Activated naive CD4-positive, alpha-beta T cell treated with Interleukin-2 at 50 U/mL for 16 hours (primary cell): ENCODE results near the gene THRB.
"Not testable (repeated sequence)": the region's sequence is repeated elsewhere in the genome, so short reads cannot be mapped to it uniquely, and the experiment has no call there.

Experiments used
- DNase-seq: peaks from one replicate; pipeline ENCODE4 v3.0.0-alpha.2; 2020

THRB gene

DNA sequence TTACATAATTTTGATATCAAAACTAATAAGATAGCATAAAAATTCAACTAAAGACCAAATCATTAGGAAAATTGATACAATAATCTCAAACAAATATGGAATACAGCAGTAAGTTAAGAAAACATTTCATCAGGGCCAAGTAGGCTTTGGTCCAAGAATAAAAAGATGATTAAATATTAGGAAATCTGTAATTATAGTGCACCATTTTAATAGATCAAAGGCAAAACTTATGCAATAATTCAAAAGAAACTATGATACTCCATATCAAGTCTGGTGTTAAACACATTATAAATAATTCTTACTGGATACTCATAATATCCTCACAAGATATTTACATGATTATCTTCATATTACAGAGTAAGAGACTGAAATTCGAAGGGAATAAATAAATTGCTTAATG is 51.2 kb downstream of the THRB start:
- no peak for DNase-seq

DNA sequence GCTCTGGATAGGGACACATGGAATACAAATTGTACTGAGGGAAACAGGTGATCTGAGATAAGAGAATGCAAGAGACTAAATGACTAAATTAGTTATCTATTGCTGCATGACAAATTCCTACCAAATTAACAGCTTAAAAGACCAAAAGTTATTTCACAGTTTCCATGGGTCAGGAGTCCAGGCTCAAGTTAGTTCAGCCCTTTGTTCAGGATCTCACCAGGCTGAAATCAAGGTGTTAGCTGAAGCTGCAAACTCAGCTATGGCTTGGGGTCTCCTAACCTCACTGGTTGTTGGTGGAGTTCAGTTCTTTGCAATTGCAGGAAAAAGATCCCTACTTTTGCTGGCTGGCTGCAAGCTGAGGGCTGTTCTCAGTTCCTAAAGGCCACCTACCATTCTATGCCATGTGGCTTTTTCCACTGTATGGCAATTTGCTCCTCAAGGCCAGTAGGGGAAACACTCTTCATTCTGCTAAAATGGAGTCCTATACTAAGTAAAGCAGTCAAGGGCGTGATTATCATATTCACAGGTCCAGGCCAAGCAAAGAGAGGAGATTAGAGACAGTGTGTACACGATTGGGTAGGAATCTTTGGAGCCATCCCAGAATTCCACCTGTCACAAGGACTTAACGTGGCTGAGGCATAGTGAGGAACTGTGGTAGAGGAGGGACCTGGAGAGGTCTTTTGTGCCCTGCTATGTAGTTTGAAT is 53.7 kb downstream of the THRB start:
- no peak for DNase-seq

DNA sequence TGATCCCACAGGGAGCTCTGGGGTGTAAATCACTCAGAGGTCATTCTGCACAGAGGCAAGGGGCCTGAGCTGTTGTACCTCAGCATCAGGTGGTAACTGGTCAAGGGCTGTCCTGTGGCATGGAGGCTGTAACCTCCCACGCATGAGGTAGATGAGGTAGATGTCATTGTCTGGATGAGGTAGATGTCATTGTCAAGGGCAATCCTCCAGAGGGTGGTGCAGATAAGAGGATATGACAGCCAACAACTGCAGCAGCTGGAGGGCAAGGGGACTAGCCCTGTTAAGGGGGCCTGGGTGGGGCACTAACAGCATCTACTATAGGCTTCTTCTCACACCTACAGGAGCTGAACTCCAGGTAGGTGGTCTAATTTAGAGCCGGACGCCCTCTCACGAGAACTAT is 55.6 kb downstream of the THRB start:
- no peak for DNase-seq

DNA sequence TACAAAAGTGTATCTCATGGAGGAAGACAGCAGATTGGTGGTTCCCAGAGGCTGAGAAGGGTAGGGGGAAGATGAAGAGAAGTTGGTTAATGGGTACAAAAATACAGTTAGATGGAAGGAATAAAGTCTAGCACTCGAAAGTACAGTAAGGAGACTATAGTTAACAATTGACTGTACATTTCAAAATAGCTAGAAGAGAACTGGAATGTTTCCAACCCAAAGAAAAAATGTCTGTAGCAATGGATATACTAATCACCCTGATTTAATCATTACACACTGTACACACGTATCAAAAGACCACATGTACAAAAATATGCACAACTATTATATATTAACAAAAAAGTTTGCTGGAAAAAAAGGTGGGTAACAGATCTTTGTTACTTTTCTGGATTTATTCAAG is 57.3 kb downstream of the THRB start:
- DNase-seq, result no peak

DNA sequence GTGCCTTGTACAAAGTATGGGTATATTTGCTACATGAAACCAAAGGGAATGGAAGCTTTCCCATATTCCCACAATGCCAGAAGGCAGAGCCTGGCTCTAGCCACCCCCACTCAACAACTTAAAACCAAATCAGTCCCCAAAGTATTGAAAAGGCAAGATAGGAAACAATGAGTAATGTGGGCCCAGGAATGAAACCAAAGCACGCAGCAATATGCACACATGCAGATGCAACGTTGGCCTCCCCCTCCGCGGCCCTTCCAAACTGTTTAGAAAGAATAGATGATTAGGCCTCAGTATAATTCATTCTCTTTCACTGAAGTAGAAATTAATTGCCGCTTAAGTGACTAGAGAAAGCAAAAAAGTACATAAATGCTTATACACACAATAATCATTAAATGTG is 59.1 kb downstream of the THRB start:
- DNase-seq, result no peak

DNA sequence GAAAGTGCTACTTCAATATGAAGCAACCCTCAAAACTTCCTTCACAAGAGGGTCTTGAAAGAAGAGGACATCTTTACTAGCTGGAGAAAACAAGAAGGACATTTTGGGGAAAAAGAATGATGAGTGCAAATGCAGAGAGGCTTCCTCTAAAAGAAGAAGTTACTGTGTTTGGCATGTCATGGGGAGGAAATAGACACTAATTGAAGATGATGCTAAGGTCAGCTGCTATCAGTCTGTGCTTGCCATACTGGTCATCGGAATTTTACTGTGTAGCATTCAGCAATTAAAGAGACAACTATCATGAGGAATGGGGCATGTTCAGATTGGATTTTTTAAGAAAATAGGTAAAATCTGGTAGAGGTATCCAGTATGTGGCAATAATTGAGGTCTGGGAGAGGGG is 60.0 kb downstream of the THRB start:
- no peak for DNase-seq

DNA sequence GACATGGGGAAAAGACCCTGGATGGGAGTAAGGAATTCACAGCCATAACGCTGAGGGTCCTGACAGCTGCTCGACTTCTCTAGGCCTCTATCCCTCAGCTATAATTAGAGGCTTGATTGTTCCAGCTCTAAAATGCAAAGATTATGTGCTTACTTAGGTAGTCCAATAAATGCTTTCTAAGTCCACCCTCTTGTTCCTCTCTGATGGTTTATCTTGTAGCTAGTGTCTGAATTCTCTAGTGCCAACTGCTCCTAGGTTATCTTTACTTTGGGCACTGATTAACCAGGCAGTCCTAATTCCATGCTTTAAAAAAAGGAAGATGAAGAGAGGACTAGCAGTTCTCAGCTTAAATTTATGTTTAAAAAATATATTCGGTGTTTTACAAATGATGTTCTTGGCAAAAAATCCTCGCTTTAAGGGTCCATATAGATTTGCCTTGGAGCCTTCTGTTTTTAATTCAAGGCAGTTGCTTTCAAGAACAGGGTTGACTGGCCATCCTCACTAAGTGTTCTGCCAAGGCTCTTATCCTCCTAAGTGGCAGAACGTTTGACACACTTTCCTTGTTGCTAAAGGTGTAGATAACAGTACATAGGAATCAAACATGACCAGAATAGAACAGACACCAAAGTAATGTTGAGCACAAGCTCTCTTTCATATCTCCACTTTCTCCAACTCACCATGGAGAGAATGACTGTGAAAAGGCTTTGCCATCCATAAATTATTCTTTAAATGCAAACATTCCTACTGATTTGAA is 60.6 kb downstream of the THRB start:
- no peak for DNase-seq

DNA sequence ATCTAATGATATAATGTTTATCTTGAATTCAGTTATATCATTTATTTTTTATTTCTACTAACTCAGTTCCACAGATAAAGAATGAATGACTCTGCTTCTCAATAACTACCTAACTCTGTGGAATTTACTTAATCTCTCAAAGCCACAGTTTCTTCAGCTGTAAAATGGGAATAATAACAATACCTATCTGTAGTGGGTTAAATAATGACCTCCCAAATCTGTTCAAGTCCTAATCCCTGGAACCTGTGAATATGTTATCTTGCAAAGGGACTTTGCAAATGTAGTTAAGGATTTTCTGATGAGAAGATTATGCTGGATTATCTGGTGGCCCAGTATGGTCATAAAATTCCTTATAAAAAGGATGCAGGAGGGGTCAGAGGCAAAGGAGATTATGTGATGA is 61.7 kb downstream of the THRB start:
- no peak for DNase-seq

DNA sequence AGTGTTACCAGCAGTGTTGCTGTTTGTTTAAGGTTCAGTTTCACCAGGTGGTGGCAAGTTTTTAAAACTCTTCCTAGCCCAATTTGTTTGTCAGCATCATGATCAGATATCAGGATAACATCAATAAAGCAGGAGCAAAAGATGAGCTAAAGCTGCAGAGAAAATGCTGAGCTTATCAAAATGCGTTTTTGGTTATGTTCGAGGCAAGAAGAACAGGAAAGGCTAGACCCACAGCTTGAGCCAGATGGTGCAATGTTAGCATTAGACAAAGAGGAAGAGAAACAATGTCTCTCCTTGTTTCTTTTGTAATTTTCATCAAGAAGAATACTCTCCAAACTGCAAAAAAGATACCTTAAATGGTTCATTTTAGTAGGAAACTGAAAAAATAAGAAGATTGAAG is 66.2 kb downstream of the THRB start:
- no peak for DNase-seq

DNA sequence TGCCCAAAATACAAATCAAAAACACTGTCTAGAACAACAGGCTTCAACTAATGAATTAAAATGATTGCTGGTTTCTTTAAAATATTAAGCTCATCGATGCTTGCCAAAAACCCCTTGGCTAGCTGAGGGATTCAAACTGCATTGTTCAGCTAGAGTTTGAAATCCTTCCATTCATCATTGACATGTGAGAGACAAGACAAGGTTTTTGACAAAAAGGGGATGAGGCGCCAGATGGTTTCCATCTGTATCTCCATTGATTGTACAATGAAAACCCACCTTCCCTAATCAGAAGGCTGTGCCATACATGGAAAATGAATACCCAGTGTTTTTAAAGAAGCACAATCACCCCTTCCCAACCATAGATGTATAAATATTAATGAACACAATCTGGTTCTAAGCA is 67.8 kb downstream of the THRB start:
- no peak for DNase-seq

DNA sequence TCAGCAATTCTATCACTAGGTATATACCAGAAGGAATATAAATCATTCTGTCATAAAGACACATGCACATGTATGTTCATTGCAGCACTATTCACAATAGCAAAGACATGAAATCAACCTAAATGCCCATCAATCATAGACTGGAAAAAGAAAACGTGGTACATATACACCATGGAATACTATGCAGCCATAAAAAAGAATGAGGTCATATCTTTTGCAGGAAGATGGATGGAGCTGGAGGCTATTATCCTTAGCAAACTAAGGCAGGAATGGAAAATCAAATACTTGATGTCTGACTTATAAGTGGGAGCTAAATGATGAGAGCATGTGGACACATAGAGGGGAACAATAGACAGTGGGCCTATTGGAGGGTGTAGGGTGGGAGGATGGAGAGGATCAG is 73.8 kb downstream of the THRB start:
- DNase-seq, result not testable (repeated sequence)

DNA sequence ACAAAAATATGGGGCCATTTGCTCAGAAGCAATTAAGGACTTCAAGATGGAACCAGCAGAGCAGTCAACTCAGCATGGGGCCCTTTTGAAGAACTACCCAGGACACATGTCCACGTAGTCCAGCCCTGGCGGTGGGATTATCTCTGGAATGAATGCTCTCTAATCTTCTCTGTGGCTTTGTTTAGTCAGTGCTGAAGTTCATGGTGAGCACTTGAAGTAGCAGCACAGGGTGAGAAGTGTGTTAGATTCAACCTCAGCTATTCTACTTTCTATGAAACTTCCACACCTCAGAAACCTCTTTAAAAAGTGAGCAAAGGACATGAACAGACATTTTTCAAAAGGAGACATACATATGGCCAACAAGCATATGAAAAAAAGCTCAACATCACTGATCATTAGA is 74.4 kb downstream of the THRB start:
- DNase-seq, result no peak

DNA sequence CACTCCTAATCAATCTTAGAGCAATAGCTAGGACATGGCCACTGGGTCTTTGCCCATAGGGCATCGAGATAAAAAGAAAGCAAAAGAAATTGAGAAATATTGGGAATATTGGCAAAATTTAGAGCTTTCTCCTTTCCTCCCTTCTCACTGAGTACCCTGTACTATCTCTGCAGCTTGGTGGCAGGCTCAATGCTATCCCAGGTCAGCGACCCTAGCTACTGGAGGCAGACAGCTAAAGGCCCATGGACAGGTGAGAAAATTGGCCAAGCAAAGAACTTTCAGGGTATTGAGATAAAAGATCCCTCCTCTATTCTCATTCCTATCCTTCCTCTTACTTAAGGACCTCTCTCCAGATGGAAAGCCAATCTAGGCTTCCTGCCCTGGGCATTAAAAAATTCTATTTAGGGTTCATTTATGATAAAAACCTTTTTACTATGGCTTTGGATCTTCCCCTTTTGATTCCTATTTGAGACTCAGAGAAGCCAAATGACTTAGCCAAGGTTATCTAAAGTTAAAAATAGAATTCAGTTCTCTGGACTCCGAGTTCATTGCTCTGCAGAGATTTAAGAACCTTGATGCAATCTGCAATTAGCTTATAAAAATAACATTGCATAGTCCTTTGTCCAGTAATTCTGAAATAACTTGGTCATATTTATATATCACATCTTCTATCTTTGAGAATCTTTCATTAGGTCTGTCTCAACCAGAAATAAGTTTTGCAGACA is 75.4 kb downstream of the THRB start:
- DNase-seq, result no peak

DNA sequence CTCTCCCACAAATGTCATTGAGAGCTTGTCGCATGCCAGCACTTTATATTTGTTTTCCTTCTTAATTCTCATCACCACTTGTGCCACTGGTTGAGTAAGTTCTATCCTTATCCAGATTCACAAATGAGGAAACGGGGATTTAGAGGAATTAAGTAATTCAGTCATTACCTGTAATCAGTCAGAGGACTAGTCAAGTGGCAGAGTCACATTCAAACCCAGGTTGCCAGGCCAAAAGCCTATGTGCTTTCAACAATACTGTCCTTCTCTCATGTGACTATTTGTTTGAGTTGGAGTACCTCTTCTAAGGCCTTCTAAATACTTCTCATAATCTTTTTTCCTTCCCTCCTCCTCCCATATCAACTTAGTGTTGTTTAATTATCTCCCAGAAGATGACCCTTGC is 76.9 kb downstream of the THRB start:
- no peak for DNase-seq

DNA sequence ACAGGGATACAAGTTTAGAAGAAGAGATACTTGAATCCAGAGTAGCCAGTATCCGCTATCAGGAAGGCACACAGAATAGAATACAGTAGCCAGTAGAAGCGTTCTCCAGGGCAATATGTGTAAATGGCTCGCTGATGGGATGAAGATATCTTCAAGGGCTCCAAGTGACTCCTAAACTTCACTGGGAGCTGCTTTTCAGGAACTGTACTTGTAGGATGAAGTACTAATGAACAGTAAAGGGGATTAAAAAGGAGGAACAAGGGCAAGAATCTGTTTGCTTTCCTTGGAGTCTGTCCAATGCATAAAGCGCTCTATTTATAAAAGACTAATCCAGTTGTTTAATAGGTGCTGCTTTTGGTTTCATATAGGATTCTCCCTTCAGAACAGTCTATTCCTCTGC is 78.4 kb downstream of the THRB start:
- no peak for DNase-seq

DNA sequence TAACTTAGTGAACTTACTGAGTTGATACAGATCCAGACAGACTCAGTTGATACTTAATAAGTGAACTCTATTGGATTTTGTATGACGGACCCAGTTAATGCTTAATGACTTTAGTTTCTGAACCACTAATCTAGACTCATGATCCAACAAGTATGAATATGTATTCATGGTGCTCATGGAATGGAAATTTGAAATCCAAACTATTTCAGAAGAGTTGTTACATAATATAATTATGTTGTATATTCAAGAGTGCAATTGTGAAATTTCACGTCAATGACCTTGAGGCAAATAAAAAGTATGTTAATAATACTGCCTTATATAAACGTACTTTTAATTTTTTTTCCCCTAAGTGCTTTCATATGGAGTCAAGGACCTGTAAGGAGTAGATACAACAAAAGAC is 78.8 kb downstream of the THRB start:
- no peak for DNase-seq

DNA sequence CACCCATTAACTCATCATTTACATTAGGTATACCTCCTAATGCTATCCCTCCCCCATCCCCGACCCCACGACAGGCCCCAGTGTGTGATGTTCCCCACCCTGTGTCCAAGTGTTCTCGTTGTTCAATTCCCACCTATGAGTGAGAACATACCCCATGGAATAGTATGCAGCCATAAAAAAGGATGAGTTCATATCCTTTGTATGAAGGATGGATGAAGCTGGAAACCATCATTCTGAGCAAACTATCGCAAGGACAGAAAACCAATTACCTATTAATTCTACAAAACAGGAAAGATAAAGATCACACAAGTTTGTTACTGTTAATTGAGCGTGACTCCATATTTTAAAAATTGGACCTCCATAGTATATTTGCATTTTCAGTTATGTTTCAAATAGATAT is 81.0 kb downstream of the THRB start:
- not testable (repeated sequence) for DNase-seq

DNA sequence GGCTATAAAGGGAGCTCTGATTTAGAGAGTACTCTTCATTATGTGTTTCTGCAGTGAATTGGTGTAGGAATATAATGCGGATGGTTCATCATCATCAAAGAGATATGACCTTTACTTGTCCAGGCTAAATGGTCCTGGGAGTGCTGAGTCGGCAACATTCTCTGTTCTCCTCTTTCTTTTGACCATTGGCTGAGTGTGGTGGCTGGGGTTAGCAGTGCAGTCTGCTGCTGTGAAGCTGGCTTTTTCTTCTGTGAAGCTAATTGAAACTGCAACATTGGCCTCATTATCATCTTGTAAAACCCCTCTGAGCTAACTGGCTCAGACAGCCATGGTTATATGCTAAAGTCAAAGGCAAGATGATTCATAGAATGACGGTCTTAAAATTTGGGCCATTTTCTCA is 83.8 kb downstream of the THRB start:
- no peak for DNase-seq

DNA sequence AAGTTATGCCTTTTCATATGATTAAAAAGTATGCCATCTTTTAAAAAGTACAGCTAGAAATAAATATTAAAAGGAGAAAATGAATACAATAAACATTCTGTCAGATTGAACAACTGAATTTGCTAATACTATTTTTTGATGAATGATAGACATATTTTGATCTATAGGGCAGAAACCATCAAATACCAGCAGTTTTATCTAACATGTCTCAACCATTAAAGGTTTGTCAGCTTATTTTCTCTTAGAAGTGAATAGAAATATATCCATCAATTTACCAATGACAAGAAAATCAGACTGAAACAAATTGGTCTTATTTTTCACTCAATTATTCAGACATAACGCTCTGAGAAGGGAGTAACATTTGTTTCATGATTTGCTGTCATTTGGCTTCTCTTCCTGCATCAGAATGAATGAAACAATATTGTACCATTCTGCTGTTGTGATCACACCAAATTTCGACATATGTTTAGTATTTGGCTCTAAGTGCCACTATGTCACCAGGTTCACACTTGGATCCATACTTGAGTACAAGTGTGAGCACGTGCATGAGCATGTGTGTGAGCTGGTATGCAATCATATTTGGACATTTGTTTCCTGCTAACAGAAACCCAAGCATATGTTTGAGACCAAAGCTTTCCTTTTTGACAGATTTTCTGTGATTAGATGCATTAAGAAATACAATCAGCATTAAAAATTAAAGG is 86.5 kb downstream of the THRB start:
- no peak for DNase-seq

DNA sequence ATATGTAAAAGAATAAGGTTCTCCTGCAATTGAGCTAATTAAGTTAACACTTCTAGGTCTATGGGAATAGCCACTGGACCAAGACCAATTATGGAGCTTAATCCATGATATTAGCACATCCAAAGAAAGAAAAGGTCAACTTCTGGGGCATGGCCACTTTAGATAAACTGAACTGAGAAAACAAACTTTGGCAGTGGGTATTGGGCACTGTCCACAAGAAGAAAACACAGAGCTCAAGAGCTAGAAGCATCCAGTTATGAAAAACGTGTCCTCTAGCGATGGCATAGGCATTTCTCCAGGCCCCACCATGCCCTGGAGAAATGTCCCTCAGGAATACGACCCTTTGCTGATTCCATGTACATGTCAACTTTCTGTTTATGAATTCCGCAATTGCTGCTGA is 87.8 kb downstream of the THRB start:
- DNase-seq, result no peak

DNA sequence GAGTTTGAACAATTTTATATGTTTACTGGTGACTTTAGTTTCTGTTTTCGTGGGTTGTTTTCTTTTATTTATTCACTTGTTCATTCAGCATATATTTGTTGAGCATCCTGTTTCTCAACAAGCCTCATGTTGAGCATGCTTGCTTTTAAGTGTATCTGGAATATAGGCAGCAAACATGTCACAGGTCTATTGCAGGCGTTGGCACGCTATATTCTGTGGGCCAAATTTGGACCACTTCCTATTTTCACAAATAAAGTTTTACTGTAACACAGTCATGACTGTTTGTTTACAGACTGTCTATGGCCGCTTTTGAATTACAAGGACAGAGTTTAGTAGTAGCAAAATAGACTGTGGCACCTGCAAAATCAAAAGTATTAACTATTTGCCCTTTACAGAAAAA is 89.6 kb downstream of the THRB start:
- no peak for DNase-seq

DNA sequence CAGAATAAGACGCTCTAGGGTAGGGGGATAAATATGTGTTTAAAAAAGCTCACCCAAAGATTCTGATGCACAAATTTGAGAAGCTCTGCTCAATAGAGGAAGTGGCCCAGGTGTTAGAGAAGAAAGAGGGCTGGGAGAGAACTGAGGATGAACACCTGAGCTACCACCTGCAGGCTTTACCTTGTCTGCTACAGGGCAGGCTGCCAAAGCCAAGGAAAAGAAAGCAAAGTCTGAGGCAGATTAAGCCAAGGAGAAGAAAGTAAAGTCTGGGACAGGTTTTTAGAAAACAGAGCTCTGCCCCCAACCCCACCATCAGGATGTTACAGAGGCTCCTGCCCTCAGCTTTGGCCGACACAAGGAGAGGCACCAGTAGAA is 92.9 kb downstream of the THRB start:
- DNase-seq, result no peak

DNA sequence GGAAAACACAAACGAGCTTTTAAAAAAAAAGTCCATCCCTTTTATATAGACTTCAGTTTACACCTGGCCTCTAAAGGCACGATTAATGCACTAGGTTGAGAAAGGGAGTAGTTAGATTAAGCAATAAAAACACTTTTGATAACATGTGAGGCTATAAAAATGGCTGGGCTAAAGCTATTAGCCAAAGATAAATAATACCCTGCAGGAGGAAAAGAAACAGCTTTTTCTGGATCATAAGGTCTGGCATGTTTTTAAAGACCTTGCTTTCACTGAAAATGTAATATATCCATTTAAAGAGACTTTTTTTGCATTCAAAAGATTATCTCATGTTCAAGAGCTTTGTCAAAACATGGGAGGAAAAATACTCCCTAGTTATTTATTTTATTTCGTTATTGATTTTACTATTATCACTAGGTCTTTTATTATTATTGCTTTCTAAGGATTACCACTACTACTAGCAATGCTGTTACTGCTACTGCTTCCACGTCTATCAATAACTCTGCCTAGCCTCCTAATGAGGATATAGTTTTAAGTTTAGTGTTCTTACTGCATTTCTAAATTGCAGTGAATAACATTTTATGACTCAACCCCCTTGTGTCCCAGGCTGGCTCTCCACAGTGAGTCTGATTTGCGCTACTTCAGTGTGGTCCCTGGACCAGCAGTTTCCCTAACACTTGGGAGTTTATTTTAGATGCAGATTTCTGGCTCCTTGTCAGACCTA is 93.4 kb downstream of the THRB start:
- DNase-seq, result no peak
